LNCAP (cell line): ENCODE data around the gene CNNM2.

Experiments
- TF ChIP-seq, protein P1 (sequence below): fragments of 450-650 bp; IDR thresholded peaks from 2 replicates; pipeline ENCODE4 v1.5.1; 2017; ENCODE audit warnings: mild to moderate bottlenecking

CNNM2 gene

DNA sequence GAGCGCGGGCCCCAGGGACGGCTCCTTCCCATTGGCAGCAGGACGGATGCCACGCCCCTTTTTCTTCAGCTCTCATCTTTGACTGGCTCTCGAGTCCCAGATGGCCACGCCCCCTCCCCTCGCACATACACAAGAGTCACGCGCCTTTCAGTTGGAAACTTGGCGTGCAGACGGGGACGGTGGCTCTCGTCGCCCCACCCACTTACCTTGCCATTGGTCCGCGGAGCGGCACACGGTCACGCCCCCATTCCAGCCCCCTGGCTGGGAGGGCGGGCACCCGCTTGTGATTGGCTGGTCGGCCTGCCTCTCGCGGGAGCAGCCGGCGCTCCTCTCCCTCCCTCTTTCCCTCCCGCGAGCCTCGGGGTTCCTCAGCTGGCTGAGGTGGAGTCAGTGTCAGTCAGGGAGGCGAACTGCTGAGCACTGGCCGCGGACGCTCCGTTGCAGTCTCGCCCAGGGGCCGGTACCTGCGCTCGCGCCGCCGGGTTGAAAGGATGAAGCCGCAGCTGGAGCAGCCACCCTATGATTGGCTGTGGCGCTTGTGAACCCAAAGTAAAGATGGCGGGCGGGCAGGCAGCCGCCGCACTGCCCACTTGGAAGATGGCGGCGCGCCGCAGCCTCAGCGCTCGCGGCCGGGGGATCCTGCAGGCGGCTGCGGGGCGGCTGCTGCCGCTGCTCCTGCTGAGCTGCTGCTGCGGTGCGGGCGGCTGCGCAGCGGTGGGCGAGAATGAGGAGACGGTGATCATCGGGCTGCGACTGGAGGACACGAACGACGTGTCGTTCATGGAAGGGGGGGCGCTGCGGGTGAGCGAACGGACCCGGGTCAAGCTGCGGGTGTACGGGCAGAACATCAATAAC is at the start of gene CNNM2:
Gene CNNM2 (plus strand): TSS at position 333 of the 855 bp plus-strand sequence. CDS start 187 bp downstream, at position 520.
- TF ChIP-seq, protein P1, sequence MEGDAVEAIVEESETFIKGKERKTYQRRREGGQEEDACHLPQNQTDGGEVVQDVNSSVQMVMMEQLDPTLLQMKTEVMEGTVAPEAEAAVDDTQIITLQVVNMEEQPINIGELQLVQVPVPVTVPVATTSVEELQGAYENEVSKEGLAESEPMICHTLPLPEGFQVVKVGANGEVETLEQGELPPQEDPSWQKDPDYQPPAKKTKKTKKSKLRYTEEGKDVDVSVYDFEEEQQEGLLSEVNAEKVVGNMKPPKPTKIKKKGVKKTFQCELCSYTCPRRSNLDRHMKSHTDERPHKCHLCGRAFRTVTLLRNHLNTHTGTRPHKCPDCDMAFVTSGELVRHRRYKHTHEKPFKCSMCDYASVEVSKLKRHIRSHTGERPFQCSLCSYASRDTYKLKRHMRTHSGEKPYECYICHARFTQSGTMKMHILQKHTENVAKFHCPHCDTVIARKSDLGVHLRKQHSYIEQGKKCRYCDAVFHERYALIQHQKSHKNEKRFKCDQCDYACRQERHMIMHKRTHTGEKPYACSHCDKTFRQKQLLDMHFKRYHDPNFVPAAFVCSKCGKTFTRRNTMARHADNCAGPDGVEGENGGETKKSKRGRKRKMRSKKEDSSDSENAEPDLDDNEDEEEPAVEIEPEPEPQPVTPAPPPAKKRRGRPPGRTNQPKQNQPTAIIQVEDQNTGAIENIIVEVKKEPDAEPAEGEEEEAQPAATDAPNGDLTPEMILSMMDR, result no peak

GRCh38 chr10:102868911-102869257 is 49.2 kb upstream of the CNNM2 start:
- TF ChIP-seq, protein P1, result no peak

DNA sequence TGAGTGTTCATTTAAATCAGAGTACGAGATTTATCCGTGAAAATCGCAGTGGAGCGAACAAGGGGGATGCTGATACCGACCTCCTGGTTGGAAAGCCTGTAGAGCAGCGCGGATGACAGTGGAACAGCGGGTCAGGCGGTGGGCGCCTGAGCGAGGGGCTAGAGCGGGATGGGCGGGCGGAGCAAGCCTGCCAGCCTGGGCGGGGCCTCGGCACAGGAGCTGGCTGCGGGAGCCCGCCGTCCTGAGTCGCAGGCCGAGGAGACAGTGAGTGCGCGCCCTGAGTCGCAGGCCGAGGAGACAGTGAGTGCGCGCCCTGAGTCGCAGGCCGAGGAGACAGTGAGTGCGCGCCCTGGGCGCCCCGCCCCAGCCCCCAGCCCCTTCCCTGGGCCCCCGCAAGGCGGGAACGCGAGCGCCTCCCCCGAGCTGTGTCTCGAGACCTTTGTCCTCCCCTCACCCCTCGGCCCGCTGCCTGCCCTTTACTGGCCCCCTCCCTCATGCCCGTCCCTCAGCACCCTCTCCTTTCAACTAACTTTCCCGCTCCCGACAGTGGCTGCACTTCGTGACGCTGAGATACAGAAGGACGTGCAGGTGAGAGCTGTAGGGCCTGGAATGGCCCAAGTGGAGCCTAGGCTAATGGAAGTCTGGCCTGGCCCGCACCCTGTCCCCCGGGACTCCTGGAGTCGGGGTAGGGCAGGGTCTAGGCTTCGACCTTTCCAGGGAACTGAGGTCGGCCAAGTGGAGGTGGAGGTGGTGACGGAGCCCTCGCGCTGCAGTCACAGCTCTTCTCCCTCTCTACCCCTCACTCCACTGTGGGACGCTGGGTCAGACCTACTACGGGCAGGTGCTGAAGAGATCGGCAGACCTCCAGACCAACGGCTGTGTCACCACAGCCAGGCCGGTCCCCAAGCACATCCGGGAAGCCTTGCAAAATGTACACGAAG is 48.6 kb upstream of the CNNM2 start, which contains the start of gene AS3MT:
Gene AS3MT (plus strand): TSS at position 213 of the 941 bp plus-strand sequence. CDS start 123 bp downstream, at position 336.
- TF ChIP-seq, protein P1, result no peak

GRCh38 chr10:102870221-102870620 is 47.9 kb upstream of the CNNM2 start:
- TF ChIP-seq, protein P1, result no peak

DNA sequence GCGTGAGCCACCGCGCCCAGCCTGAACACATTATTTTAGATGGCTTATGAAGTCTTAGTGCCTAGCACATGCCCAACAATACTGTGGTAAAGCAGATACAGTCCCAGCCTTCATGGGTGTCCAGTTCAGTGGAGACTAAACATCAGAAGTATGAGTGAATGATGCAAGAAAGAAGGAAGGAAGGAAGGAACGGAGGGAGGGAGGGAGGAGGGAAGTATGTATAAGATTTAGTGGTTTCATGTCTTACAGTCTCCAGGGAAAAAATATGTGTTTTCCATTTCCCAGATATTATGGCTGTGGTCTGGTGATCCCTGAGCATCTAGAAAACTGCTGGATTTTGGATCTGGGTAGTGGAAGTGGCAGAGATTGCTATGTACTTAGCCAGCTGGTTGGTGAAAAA is 45.9 kb upstream of the CNNM2 start:
- TF ChIP-seq, protein P1, result no peak

DNA sequence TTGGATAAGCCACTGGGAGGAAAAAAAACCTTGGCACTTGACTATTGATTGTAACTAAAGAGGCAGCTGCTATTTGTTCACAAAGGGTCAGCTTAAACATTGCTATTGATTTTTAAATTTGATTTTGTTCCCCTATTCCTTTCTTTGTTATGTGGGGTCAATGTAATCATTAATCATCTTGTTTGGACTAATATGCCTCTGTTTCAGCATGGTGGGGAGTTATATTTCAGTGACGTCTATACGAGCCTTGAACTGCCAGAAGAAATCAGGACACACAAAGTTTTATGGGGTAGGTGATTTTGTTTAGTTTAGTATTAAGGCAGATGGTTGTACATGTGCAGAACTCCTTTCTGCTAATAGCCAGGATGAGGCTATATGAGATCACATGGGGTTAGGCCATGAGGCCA is 41.3 kb upstream of the CNNM2 start:
- TF ChIP-seq, protein P1, result no peak

- TF ChIP-seq, protein P1, result no peak
These were observed 39.5 kb upstream of the CNNM2 start for GRCh38 chr10:102878629-102879028.
